HEK293 (cell line): ENCODE measurements around the gene ZSCAN1.

Source experiments
- CTCF ChIA-PET: fragments of 350-600 bp; formaldehyde crosslinking; extraction: SDS; loops from one replicate; lab custom pipeline; 2021; ENCODE audit warnings: antibody characterized with exemption; lab: Yijun Ruan, JAX
- POLR2A ChIA-PET: fragments of 300-600 bp; formaldehyde crosslinking; extraction: SDS; loops from one replicate; lab custom pipeline; 2020; ENCODE audit warnings: antibody characterized with exemption, inconsistent platforms; lab: Yijun Ruan, JAX
- H3K27ac ChIP-seq: fragments of 200-500 bp; sonication (Bioruptor generic); 2 replicates; pipeline ENCODE4 v1.5.1; 2014; ENCODE audit warnings: low read depth, low read length, control low read depth, inconsistent platforms; ENCODE audit errors: extremely low read depth
- H3K36me3 ChIP-seq, 2 experiments: fragments of 200-500 bp in 1 of 2; sonication (Bioruptor generic) in 1 of 2; 1 replicate in 1 of 2; 2 replicates in 1 of 2; pipeline ENCODE4 v1.5.1; 2014 to 2017; ENCODE audit warnings: inconsistent platforms in 2 of 2, low read length in 2 of 2; ENCODE audit not compliant: control insufficient read depth in 2 of 2, insufficient read depth in 1 of 2
- H3K4me1 ChIP-seq: fragments of 200-500 bp; sonication (Bioruptor generic); 2 replicates; pipeline ENCODE4 v1.5.1; 2014; ENCODE audit warnings: mild to moderate bottlenecking, low read length, inconsistent platforms; ENCODE audit not compliant: control insufficient read depth, insufficient read depth
- H3K4me3 ChIP-seq: 2 replicates; pipeline ENCODE4 v1.5.1; 2011; ENCODE audit warnings: low read depth, mild to moderate bottlenecking, control low read depth, low read length, moderate library complexity
- H3K9me3 ChIP-seq: fragments of 200-500 bp; sonication (Bioruptor generic); 2 replicates; pipeline ENCODE4 v1.5.1; 2014; ENCODE audit warnings: low read depth, low read length, inconsistent platforms; ENCODE audit not compliant: control insufficient read depth, insufficient read depth
- GLI2 ChIP-seq: fragments of 450-650 bp; formaldehyde crosslinking; IDR thresholded peaks from 2 replicates; pipeline ENCODE4; 2017; ENCODE audit warnings: missing biosample characterization, missing genetic modification characterization, low read depth, borderline replicate concordance
- PRDM1 ChIP-seq: fragments of 450-650 bp; formaldehyde crosslinking; IDR thresholded peaks from 2 replicates; pipeline ENCODE4; 2016; ENCODE audit warnings: missing biosample characterization, missing genetic modification characterization
- PRDM4 ChIP-seq: fragments of 450-650 bp; formaldehyde crosslinking; IDR thresholded peaks from 2 replicates; pipeline ENCODE4 v1.5.1; 2017; ENCODE audit warnings: missing biosample characterization, missing genetic modification characterization
- SETDB1 ChIP-seq: IDR thresholded peaks from one replicate; pipeline ENCODE4 v1.6.1; 2017; ENCODE audit warnings: mild to moderate bottlenecking, low read length, moderate library complexity, mixed read lengths; ENCODE audit not compliant: insufficient read length
- ZBTB21 ChIP-seq: fragments of 450-650 bp; formaldehyde crosslinking; IDR thresholded peaks from 2 replicates; pipeline ENCODE4 v1.5.1; 2017; ENCODE audit warnings: missing biosample characterization, missing genetic modification characterization
- ZBTB26 ChIP-seq: fragments of 450-650 bp; formaldehyde crosslinking; optimal IDR thresholded peaks from 2 replicates; pipeline ENCODE3; 2016; ENCODE audit warnings: missing biosample characterization, mild to moderate bottlenecking, missing genetic modification characterization
- ZBTB48 ChIP-seq: fragments of 450-650 bp; formaldehyde crosslinking; IDR thresholded peaks from 2 replicates; pipeline ENCODE4 v1.5.1; 2016; ENCODE audit warnings: missing biosample characterization, missing genetic modification characterization
- ZBTB8A ChIP-seq: fragments of 450-650 bp; formaldehyde crosslinking; IDR thresholded peaks from 2 replicates; pipeline ENCODE4 v1.5.1; 2016; ENCODE audit warnings: missing biosample characterization, missing genetic modification characterization
- ZNF10 ChIP-seq: fragments of 450-650 bp; formaldehyde crosslinking; IDR thresholded peaks from 2 replicates; pipeline ENCODE4 v1.5.1; 2017; ENCODE audit warnings: missing biosample characterization, missing genetic modification characterization
- ZNF133 ChIP-seq: fragments of 450-650 bp; formaldehyde crosslinking; IDR thresholded peaks from 2 replicates; pipeline ENCODE4 v1.5.1; 2016; ENCODE audit warnings: missing biosample characterization, missing genetic modification characterization
- ZNF140 ChIP-seq: fragments of 450-650 bp; formaldehyde crosslinking; IDR thresholded peaks from 2 replicates; pipeline ENCODE4 v1.5.1; 2016; ENCODE audit warnings: missing biosample characterization, missing genetic modification characterization
- ZNF26 ChIP-seq: fragments of 450-650 bp; formaldehyde crosslinking; IDR thresholded peaks from 2 replicates; pipeline ENCODE4 v1.5.1; 2016; ENCODE audit warnings: missing biosample characterization, missing genetic modification characterization
- ZNF274 ChIP-seq, 2 experiments: fragments of 200-500 bp in 1 of 2; fragments of 450-650 bp in 1 of 2; sonication (Bioruptor generic) in 1 of 2; formaldehyde crosslinking in 1 of 2; IDR thresholded peaks; 2 replicates each; pipeline versions ENCODE4 v1.5.1 to v1.6.1; 2014 to 2016; ENCODE audit warnings: borderline replicate concordance in 1 of 2, inconsistent platforms in 1 of 2, low read length in 1 of 2, missing biosample characterization in 1 of 2, missing genetic modification characterization in 1 of 2
- ZNF280D ChIP-seq: fragments of 450-650 bp; formaldehyde crosslinking; IDR thresholded peaks from 2 replicates; pipeline ENCODE4 v1.5.1; 2016; ENCODE audit warnings: missing biosample characterization, missing genetic modification characterization
- ZNF350 ChIP-seq: fragments of 450-650 bp; formaldehyde crosslinking; IDR thresholded peaks from 2 replicates; pipeline ENCODE4 v1.5.0; 2017; ENCODE audit warnings: missing biosample characterization, mild to moderate bottlenecking, missing genetic modification characterization
- ZNF37A ChIP-seq: fragments of 450-650 bp; IDR thresholded peaks from 2 replicates; pipeline ENCODE4 v1.5.1; 2018; ENCODE audit warnings: missing biosample characterization, missing genetic modification characterization
- ZNF394 ChIP-seq: fragments of 450-650 bp; formaldehyde crosslinking; IDR thresholded peaks from 2 replicates; pipeline ENCODE4 v1.5.1; 2016; ENCODE audit warnings: missing biosample characterization, missing genetic modification characterization, mild to moderate bottlenecking, moderate library complexity, borderline replicate concordance
- ZNF449 ChIP-seq: fragments of 450-650 bp; formaldehyde crosslinking; IDR thresholded peaks from 2 replicates; pipeline ENCODE4 v1.5.1; 2017; ENCODE audit warnings: missing biosample characterization, mild to moderate bottlenecking, missing genetic modification characterization, moderate library complexity
- ZNF521 ChIP-seq: fragments of 450-650 bp; formaldehyde crosslinking; IDR thresholded peaks from 2 replicates; pipeline ENCODE4 v1.5.1; 2017; ENCODE audit warnings: missing biosample characterization, mild to moderate bottlenecking, missing genetic modification characterization
- ZNF530 ChIP-seq: fragments of 450-650 bp; formaldehyde crosslinking; IDR thresholded peaks from 2 replicates; pipeline ENCODE4 v1.5.1; 2016; ENCODE audit warnings: low read depth, missing biosample characterization, missing genetic modification characterization
- ZNF624 ChIP-seq: fragments of 450-650 bp; formaldehyde crosslinking; IDR thresholded peaks from 2 replicates; pipeline ENCODE4 v1.5.1; 2017; ENCODE audit warnings: missing biosample characterization, missing genetic modification characterization
- ZNF664 ChIP-seq: fragments of 450-650 bp; formaldehyde crosslinking; IDR thresholded peaks from 2 replicates; pipeline ENCODE4 v1.5.1; 2016; ENCODE audit warnings: missing biosample characterization, missing genetic modification characterization
- ZNF830 ChIP-seq: fragments of 450-650 bp; IDR thresholded peaks from 2 replicates; pipeline ENCODE4 v1.5.0; 2018; ENCODE audit warnings: missing biosample characterization, missing genetic modification characterization, low read depth, mild to moderate bottlenecking, moderate library complexity
- ZNF843 ChIP-seq: fragments of 450-650 bp; formaldehyde crosslinking; IDR thresholded peaks from 2 replicates; pipeline ENCODE4 v1.5.1; 2016; ENCODE audit warnings: missing biosample characterization, missing genetic modification characterization

Gene ZSCAN1

GRCh38 chr19:58091251-58091995 is 57.6 kb downstream of the ZSCAN1 start (continued):
- no peak for TF ChIP-seq ZNF280D (tag by site-specific recombination)
- no peak for TF ChIP-seq ZNF843 (tag by site-specific recombination)
- no peak for TF ChIP-seq ZBTB48 (tag by site-specific recombination)
- no peak for TF ChIP-seq ZNF37A (tag by site-specific recombination)
- no peak for TF ChIP-seq ZNF830 (tag by site-specific recombination)
- no peak for TF ChIP-seq PRDM4 (tag by site-specific recombination)
- no peak for TF ChIP-seq ZNF274 (IDR thresholded peaks at IDR 0.05; ENCODE audit: low read length)
- TF ChIP-seq ZNF274 (tag by site-specific recombination; IDR thresholded peaks at IDR 0.05; ENCODE audit: borderline replicate concordance) = no peak
- TF ChIP-seq ZNF350 (tag by site-specific recombination) = no peak
- no peak for TF ChIP-seq ZNF133 (tag by site-specific recombination)

GRCh38 chr19:58093071-58093470 is 59.2 kb downstream of the ZSCAN1 start:
- Histone ChIP-seq H3K27ac (no peak overlapping the region), H3K36me3 (peaks cover 0 to 44% of the 10 kb centered on the region in 2 experiments; a peak in 2 of 3 replicates), H3K4me3 (no peak overlapping the region), H3K4me1 (no peaks in the 10 kb centered on the region), H3K9me3 (peaks cover 6% of the 10 kb centered on the region)
- POLR2A ChIA-PET = interaction anchor here (0.6 to 1.1 kb wide), 5 partner anchors 10 to 841 kb away, joined by 3 to 6 read pairs (median 4); no protein-coding TSS in a partner anchor
- CTCF ChIA-PET = interaction anchor here (0.6 to 0.7 kb wide), 2 partner anchors 102 to 208 kb away, joined by 3 read pairs; no protein-coding TSS in a partner anchor
- TF ChIP-seq ZNF624 (tag by site-specific recombination) (no peak), ZNF664 (tag by site-specific recombination) (no peak), ZBTB26 (tag by site-specific recombination) (no peak), GLI2 (tag by site-specific recombination) (no peak), PRDM1 (tag by site-specific recombination) (no peak), ZNF521 (tag by site-specific recombination) (no peak), ZNF530 (tag by site-specific recombination) (no peak), ZNF140 (tag by site-specific recombination) (no peak), ZBTB21 (tag by site-specific recombination) (no peak), ZBTB8A (tag by site-specific recombination) (no peak), ZNF449 (tag by site-specific recombination) (no peak), ZNF274 (IDR thresholded peaks at IDR 0.05; ENCODE audit: low read length) (no peak), ZNF274 (tag by site-specific recombination; IDR thresholded peaks at IDR 0.05; ENCODE audit: borderline replicate concordance) (no peak), ZNF394 (tag by site-specific recombination) (no peak), SETDB1 (no peak), ZNF10 (tag by site-specific recombination) (no peak), ZNF26 (no peak)
